AG09319 (cell line): ENCODE results near the gene GRK5.

Experiments
- DNase-seq: peaks from one replicate; pipeline ENCODE4 v3.0.0-alpha.2; 2010; ENCODE audit warnings: low read depth; ENCODE audit errors: extremely low read depth
- TF ChIP-seq, protein P1 (sequence below): IDR thresholded peaks from 2 replicates; pipeline ENCODE4 v1.5.1; 2011; ENCODE audit warnings: low read depth, mild to moderate bottlenecking, inconsistent platforms, low read length, moderate library complexity

GRK5 gene

GRCh38 chr10:119330342-119330741 lies 123.0 kb downstream of the GRK5 start:
- DNase-seq: no peak
- TF ChIP-seq, protein P1, sequence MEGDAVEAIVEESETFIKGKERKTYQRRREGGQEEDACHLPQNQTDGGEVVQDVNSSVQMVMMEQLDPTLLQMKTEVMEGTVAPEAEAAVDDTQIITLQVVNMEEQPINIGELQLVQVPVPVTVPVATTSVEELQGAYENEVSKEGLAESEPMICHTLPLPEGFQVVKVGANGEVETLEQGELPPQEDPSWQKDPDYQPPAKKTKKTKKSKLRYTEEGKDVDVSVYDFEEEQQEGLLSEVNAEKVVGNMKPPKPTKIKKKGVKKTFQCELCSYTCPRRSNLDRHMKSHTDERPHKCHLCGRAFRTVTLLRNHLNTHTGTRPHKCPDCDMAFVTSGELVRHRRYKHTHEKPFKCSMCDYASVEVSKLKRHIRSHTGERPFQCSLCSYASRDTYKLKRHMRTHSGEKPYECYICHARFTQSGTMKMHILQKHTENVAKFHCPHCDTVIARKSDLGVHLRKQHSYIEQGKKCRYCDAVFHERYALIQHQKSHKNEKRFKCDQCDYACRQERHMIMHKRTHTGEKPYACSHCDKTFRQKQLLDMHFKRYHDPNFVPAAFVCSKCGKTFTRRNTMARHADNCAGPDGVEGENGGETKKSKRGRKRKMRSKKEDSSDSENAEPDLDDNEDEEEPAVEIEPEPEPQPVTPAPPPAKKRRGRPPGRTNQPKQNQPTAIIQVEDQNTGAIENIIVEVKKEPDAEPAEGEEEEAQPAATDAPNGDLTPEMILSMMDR: no peak

GRCh38 chr10:119331061-119331460 lies 123.7 kb downstream of the GRK5 start:
- no peak for DNase-seq
- TF ChIP-seq, protein P1: no peak

DNA sequence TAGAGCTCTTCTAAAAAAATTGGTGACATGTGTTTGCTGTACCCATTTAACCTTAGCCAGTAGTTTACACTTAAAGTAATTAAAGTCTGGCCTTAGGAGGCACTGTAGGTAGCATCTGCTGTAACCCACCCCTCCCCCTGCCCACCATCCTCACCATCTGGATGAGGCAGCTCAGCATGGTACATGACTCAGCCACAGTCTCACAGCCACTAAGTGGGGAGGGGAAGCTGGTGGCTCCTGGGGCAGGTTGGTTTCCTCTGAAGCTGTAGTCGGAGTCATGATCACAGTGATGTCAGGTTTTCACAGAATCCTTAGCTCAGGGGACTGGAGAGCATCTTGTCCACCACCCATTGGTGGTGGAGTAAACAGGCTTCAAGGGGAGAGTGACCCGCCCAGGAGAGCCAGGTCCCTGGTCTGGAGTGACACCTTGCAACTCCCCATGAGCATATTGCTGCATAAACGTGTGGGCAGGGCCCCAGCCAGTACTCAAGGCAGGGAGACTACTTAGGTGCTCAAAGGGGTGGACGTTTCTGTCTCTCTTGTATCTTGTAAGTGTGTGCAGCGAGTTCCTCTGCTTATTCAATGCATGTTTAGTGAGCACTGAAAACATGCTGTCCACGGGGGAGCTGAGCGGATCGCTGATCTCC lies 125.9 kb downstream of the GRK5 start:
- TF ChIP-seq, protein P1: no peak
- no peak for DNase-seq

DNA sequence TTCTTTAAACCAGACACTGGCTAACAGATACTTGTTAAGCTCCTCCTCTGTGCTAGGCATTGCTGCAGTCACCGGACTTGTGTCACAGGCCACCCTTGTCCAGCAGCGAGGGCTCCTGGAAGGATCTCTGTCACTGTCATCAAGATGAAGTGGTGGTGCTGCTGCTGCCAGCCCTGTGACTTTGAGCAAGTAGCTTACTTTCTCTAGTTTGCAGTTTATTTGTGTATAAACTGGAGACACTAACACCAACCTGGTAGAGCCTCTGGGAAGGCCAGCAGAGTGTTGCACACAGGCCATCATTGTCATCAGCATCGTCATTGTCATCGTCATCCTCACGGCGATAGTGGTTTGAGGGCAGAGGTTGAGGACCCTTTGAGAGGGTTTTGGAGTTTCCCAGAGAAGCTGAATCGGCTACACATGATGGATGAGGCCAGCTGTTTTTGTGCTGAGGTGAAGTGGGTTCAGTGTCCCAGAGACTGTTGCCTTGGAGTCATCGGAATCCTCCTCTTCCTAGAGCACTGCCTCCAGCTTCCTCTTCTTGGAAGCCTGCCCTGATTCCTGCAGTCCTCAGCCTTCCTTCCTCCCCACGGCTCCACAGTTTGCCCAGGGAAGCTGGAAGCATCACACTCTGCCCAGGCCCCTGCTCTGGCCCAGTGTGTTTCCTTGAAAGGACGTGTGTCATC lies 128.4 kb downstream of the GRK5 start:
- TF ChIP-seq, protein P1: no peak
- DNase-seq: no peak

- TF ChIP-seq, protein P1: no peak
- no peak for DNase-seq
Observed at GRCh38 chr10:119336599-119336998, 129.2 kb downstream of the GRK5 start.

DNA sequence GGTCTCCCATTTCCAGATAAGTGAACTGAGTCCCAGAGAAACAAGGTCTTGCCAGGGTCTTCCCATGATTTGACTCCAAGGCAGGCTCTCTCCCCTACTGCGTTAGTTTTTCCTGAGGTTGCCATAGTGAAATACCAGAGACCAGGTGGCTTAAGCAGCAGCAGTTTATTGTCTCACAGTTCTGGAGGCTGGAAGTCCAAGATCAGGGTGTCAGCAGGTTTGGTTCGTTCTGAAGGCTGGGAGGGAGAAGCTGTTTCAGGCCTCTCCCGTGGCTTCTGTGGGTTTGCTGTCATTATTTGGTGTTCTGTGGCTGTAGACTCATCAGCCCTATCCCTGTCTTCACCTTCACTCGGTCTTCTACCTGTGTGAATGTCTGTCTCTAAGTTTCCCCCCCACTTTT lies 129.9 kb downstream of the GRK5 start:
- no peak for DNase-seq
- TF ChIP-seq, protein P1: no peak

DNA sequence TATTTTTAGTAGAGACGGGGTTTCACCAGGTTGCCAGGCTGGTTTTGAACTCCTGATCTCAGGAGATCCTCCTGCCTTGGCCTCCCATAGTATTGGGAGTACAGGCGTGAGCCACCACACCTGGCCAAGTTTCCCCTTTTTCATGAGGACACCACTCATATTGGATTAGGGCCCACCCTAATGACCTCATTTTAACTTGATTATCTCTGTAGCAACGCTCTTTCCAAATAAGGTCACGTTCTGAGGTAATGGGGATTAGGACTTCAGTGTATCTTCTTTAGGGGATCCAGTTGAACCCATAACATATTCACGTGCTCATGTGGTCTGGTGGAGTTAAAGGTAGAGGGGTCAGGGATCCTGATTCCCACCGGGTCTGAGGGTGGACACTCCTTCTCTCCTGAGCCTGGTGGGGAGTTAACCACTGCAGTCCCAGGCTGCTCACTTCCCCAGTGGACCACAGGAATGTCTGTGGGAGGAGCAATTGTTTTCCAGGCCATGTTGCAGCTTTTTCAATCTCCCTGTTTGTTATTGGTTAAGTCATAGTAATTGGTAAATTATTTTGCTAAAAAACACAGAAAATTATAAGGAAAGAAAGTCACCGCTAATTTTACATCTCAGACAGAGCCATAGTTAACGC lies 130.5 kb downstream of the GRK5 start:
- no peak for DNase-seq
- TF ChIP-seq, protein P1: no peak
